ENCODE results near the gene CNR2.
"Not testable (repeated sequence)": the region's sequence is repeated elsewhere in the genome, so short reads cannot be mapped to it uniquely, and the experiment has no call there.

Gene CNR2

GRCh38 chr1:23827717-23828116, 85.4 kb downstream of the CNR2 start:
- Histone ChIP-seq H3K27me3 (ENCODE audit: control insufficient read depth in 3 of 3, insufficient read depth in 3 of 3, low read depth in 1 of 3, low read length in 3 of 3) (peaks cover 0 to 3% (median 0%) of the 10 kb centered on the region in 3 experiments), H2AFZ (ENCODE audit: low read length) (no peak overlapping the region), H3K9me3 (replicated peaks in 1 of 2; ENCODE audit: control insufficient read depth in 2 of 2, insufficient read depth in 1 of 2, low read depth in 1 of 2, low read length in 2 of 2) (no peaks in the 10 kb centered on the region), H3K79me1 (ENCODE audit: low read depth, low read length) (no peaks in the 10 kb centered on the region), H3K4ac (ENCODE audit: low read length) (no peak overlapping the region), H3K9ac (ENCODE audit: low read depth, low read length, poor library complexity) (no peak overlapping the region), H3K4me3 (ENCODE audit: low read length in 2 of 2) (no peak overlapping the region), H2BK120ac (ENCODE audit: low read depth, low read length) (no peak overlapping the region), H3K27ac (replicated peaks; ENCODE audit: low read length) (no peak overlapping the region), H4K91ac (ENCODE audit: low read depth, low read length, poor library complexity) (no peak overlapping the region), H2AK5ac (ENCODE audit: low read depth, low read length) (no peak overlapping the region), H2BK15ac (ENCODE audit: low read length) (no peak overlapping the region), H3K14ac (ENCODE audit: low read length) (no peak overlapping the region), H4K8ac (ENCODE audit: low read depth, low read length) (no peak overlapping the region), H3K18ac (ENCODE audit: low read length) (no peak overlapping the region), H3K23ac (ENCODE audit: low read depth, low read length, poor library complexity) (no peak overlapping the region), H2BK12ac (ENCODE audit: low read length) (no peak overlapping the region), H2BK5ac (ENCODE audit: low read length) (no peak overlapping the region), H3K4me2 (ENCODE audit: insufficient read depth, low read length, poor library complexity, severe bottlenecking) (no peak overlapping the region), H3K4me1 (ENCODE audit: control insufficient read depth in 2 of 2, insufficient read depth in 1 of 2, low read depth in 1 of 2, low read length in 2 of 2) (no peaks in the 10 kb centered on the region), H3K36me3 (replicated peaks in 1 of 2; ENCODE audit: control insufficient read depth in 2 of 2, insufficient read depth in 2 of 2, low read length in 2 of 2) (no peaks in the 10 kb centered on the region)
- no CpG with 5 or more reads among the region's 1 CpG for WGBS, 2 donors (ENCODE audit: extremely low coverage in 2 of 2, insufficient read length in 2 of 2, insufficient replicate concordance in 1 of 2)
- no peak for DNase-seq (ENCODE audit: low spot score)

- H4K91ac ChIP-seq (ENCODE audit: low read depth, low read length, poor library complexity); H3K27me3 ChIP-seq (ENCODE audit: control insufficient read depth in 3 of 3, insufficient read depth in 3 of 3, low read depth in 1 of 3, low read length in 3 of 3); H2BK12ac ChIP-seq (ENCODE audit: low read length); H2BK15ac ChIP-seq (ENCODE audit: low read length); DNase-seq (ENCODE audit: low spot score); H3K23ac ChIP-seq (ENCODE audit: low read depth, low read length, poor library complexity); H3K27ac ChIP-seq (replicated peaks; ENCODE audit: low read length); H3K4me1 ChIP-seq (ENCODE audit: control insufficient read depth in 2 of 2, insufficient read depth in 1 of 2, low read depth in 1 of 2, low read length in 2 of 2); H2AFZ ChIP-seq (ENCODE audit: low read length); H2BK120ac ChIP-seq (ENCODE audit: low read depth, low read length); H3K18ac ChIP-seq (ENCODE audit: low read length); H3K36me3 ChIP-seq (replicated peaks in 1 of 2; ENCODE audit: control insufficient read depth in 2 of 2, insufficient read depth in 2 of 2, low read length in 2 of 2); H4K8ac ChIP-seq (ENCODE audit: low read depth, low read length); H2AK5ac ChIP-seq (ENCODE audit: low read depth, low read length); H3K4me2 ChIP-seq (ENCODE audit: insufficient read depth, low read length, poor library complexity, severe bottlenecking); H3K9ac ChIP-seq (ENCODE audit: low read depth, low read length, poor library complexity); H3K4ac ChIP-seq (ENCODE audit: low read length); H3K4me3 ChIP-seq (ENCODE audit: low read length in 2 of 2); H3K9me3 ChIP-seq (replicated peaks in 1 of 2; ENCODE audit: control insufficient read depth in 2 of 2, insufficient read depth in 1 of 2, low read depth in 1 of 2, low read length in 2 of 2); H2BK5ac ChIP-seq (ENCODE audit: low read length); H3K14ac ChIP-seq (ENCODE audit: low read length); H3K79me1 ChIP-seq (ENCODE audit: low read depth, low read length): not testable (repeated sequence)
- no CpG with 5 or more reads among the region's 13 CpGs for WGBS, 2 donors (ENCODE audit: extremely low coverage in 2 of 2, insufficient read length in 2 of 2, insufficient replicate concordance in 1 of 2)
Measured at GRCh38 chr1:23826590-23826989, 86.6 kb downstream of the CNR2 start.

- H2BK120ac ChIP-seq (ENCODE audit: low read depth, low read length): no peak overlapping the region
- no peak overlapping the region for H3K18ac ChIP-seq (ENCODE audit: low read length)
- no peak overlapping the region for H4K91ac ChIP-seq (ENCODE audit: low read depth, low read length, poor library complexity)
- peak overlapping the region in 1 of 2 donors; percentile 96 for H3K4me3 ChIP-seq (ENCODE audit: low read length in 2 of 2)
- H3K36me3 ChIP-seq (replicated peaks in 1 of 2; ENCODE audit: control insufficient read depth in 2 of 2, insufficient read depth in 2 of 2, low read length in 2 of 2): no peaks in the 10 kb centered on the region
- H3K79me1 ChIP-seq (ENCODE audit: low read depth, low read length): no peaks in the 10 kb centered on the region
- H3K4me1 ChIP-seq (ENCODE audit: control insufficient read depth in 2 of 2, insufficient read depth in 1 of 2, low read depth in 1 of 2, low read length in 2 of 2): no peaks in the 10 kb centered on the region
- H3K9ac ChIP-seq (ENCODE audit: low read depth, low read length, poor library complexity): no peak overlapping the region
- no peak overlapping the region for H3K4ac ChIP-seq (ENCODE audit: low read length)
- H3K27ac ChIP-seq (replicated peaks; ENCODE audit: low read length): no peak overlapping the region
- no CpG with 5 or more reads among the region's 24 CpGs for WGBS, 2 donors (ENCODE audit: extremely low coverage in 2 of 2, insufficient read length in 2 of 2, insufficient replicate concordance in 1 of 2)
- H4K8ac ChIP-seq (ENCODE audit: low read depth, low read length): no peak overlapping the region
- H3K27me3 ChIP-seq (ENCODE audit: control insufficient read depth in 3 of 3, insufficient read depth in 3 of 3, low read depth in 1 of 3, low read length in 3 of 3): peaks cover 0 to 2% (median 0%) of the 10 kb centered on the region in 3 experiments
- no peak overlapping the region for H2BK15ac ChIP-seq (ENCODE audit: low read length)
- H2AFZ ChIP-seq (ENCODE audit: low read length): peak overlapping the region; percentile 93
- no peak overlapping the region for H3K14ac ChIP-seq (ENCODE audit: low read length)
- no peak overlapping the region for H2AK5ac ChIP-seq (ENCODE audit: low read depth, low read length)
- DNase-seq (ENCODE audit: low spot score): no peak
- H2BK12ac ChIP-seq (ENCODE audit: low read length): no peak overlapping the region
- H3K23ac ChIP-seq (ENCODE audit: low read depth, low read length, poor library complexity): no peak overlapping the region
- H3K9me3 ChIP-seq (replicated peaks in 1 of 2; ENCODE audit: control insufficient read depth in 2 of 2, insufficient read depth in 1 of 2, low read depth in 1 of 2, low read length in 2 of 2): no peaks in the 10 kb centered on the region
- H3K4me2 ChIP-seq (ENCODE audit: insufficient read depth, low read length, poor library complexity, severe bottlenecking): no peak overlapping the region
- no peak overlapping the region for H2BK5ac ChIP-seq (ENCODE audit: low read length)
Measured at GRCh38 chr1:23825762-23826522, 87.2 kb downstream of the CNR2 start.

GRCh38 chr1:23825076-23825761, 87.9 kb downstream of the CNR2 start, which contains the start of gene HMGCL:
Gene HMGCL (minus strand): TSS chr1:23825429. CDS start chr1:23825415, 14 bp downstream.
- H2BK120ac ChIP-seq (ENCODE audit: low read depth, low read length): no peak within 1 kb of the TSS

More at GRCh38 chr1:23825076-23825761, 87.9 kb downstream of the CNR2 start, which contains the start of gene HMGCL:
- peak within 1 kb of the TSS; percentile 96 to 100 for H3K4me3 ChIP-seq (ENCODE audit: low read length in 2 of 2)
- no peak within 1 kb of the TSS for H2BK15ac ChIP-seq (ENCODE audit: low read length)
- H3K4me2 ChIP-seq (ENCODE audit: insufficient read depth, low read length, poor library complexity, severe bottlenecking): peak within 1 kb of the TSS; percentile 74
- H2BK5ac ChIP-seq (ENCODE audit: low read length): no peak within 1 kb of the TSS
- peak; percentile 83 for DNase-seq (ENCODE audit: low spot score)
- peak within 1 kb of the TSS; percentile 79 for H3K27ac ChIP-seq (replicated peaks; ENCODE audit: low read length)
- H4K91ac ChIP-seq (ENCODE audit: low read depth, low read length, poor library complexity): no peak within 1 kb of the TSS
- H3K18ac ChIP-seq (ENCODE audit: low read length): peak within 1 kb of the TSS; percentile 98
- peak within 1 kb of the TSS; percentile 93 for H2AFZ ChIP-seq (ENCODE audit: low read length)
- no peaks in the 10 kb centered on the region for H3K4me1 ChIP-seq (ENCODE audit: control insufficient read depth in 2 of 2, insufficient read depth in 1 of 2, low read depth in 1 of 2, low read length in 2 of 2)
- H4K8ac ChIP-seq (ENCODE audit: low read depth, low read length): no peak within 1 kb of the TSS
- no peak within 1 kb of the TSS for H3K14ac ChIP-seq (ENCODE audit: low read length)
- H2BK12ac ChIP-seq (ENCODE audit: low read length): no peak within 1 kb of the TSS
- H3K23ac ChIP-seq (ENCODE audit: low read depth, low read length, poor library complexity): peak within 1 kb of the TSS; percentile 95
- no CpG with 5 or more reads among the region's 42 CpGs for WGBS, 2 donors (ENCODE audit: extremely low coverage in 2 of 2, insufficient read length in 2 of 2, insufficient replicate concordance in 1 of 2)
- no peaks in the 10 kb centered on the region for H3K27me3 ChIP-seq (ENCODE audit: control insufficient read depth in 3 of 3, insufficient read depth in 3 of 3, low read depth in 1 of 3, low read length in 3 of 3)
- H2AK5ac ChIP-seq (ENCODE audit: low read depth, low read length): no peak within 1 kb of the TSS
- no peaks in the 10 kb centered on the region for H3K9me3 ChIP-seq (replicated peaks in 1 of 2; ENCODE audit: control insufficient read depth in 2 of 2, insufficient read depth in 1 of 2, low read depth in 1 of 2, low read length in 2 of 2)
- no peaks in the 10 kb centered on the region for H3K79me1 ChIP-seq (ENCODE audit: low read depth, low read length)
- peaks cover 0 to under 1% of the 10 kb centered on the region in 2 donors for H3K36me3 ChIP-seq (replicated peaks in 1 of 2; ENCODE audit: control insufficient read depth in 2 of 2, insufficient read depth in 2 of 2, low read length in 2 of 2)
- peak within 1 kb of the TSS; percentile 88 for H3K9ac ChIP-seq (ENCODE audit: low read depth, low read length, poor library complexity)
- H3K4ac ChIP-seq (ENCODE audit: low read length): no peak within 1 kb of the TSS

All from neuronal stem cell (in vitro differentiated cells).